ENCODE measurements around the gene NAAA. TPM values are rescaled to one million over a fixed set of nuclear protein-coding genes. Genes with fewer than 3 reads are reported as not detected.

Gene NAAA
- total RNA-seq, 1 donor from 2014 or later = 10.7 TPM

GRCh38 chr4:75891611-75892010 is 49.2 kb downstream of the NAAA start:
- TF ChIP-seq CTCF (conservative IDR thresholded peaks at IDR 0.05) = no peak
- DNase-seq (ENCODE audit: extremely low spot score, unreplicated experiment) = no peak
- Mint-ChIP-seq H3K4me1 (ENCODE audit: unreplicated experiment) (no peaks in the 10 kb centered on the region), H3K36me3 (no peaks in the 10 kb centered on the region), H3K4me3 (no peak overlapping the region), H3K9me3 (peaks cover 3% of the 10 kb centered on the region), H3K27me3 (peaks cover 16% of the 10 kb centered on the region), H3K27ac (no peak overlapping the region)

GRCh38 chr4:75889537-75890199 is 51.1 kb downstream of the NAAA start:
- DNase-seq (ENCODE audit: extremely low spot score, unreplicated experiment) = no peak
- Mint-ChIP-seq H3K9me3 (no peaks in the 10 kb centered on the region), H3K27ac (no peak overlapping the region), H3K36me3 (no peaks in the 10 kb centered on the region), H3K4me3 (no peak overlapping the region), H3K27me3 (peaks cover 16% of the 10 kb centered on the region), H3K4me1 (ENCODE audit: unreplicated experiment) (no peaks in the 10 kb centered on the region)
- TF ChIP-seq CTCF (conservative IDR thresholded peaks at IDR 0.05) = no peak

GRCh38 chr4:75886104-75886503 is 54.7 kb downstream of the NAAA start:
- H3K4me1 Mint-ChIP-seq (ENCODE audit: unreplicated experiment) = no peaks in the 10 kb centered on the region
- peaks cover 12% of the 10 kb centered on the region for H3K27me3 Mint-ChIP-seq
- no peak overlapping the region for H3K27ac Mint-ChIP-seq
- no peaks in the 10 kb centered on the region for H3K36me3 Mint-ChIP-seq
- TF ChIP-seq CTCF (conservative IDR thresholded peaks at IDR 0.05) = no peak
- no peaks in the 10 kb centered on the region for H3K9me3 Mint-ChIP-seq
- DNase-seq (ENCODE audit: extremely low spot score, unreplicated experiment) = no peak
- H3K4me3 Mint-ChIP-seq = no peak overlapping the region

GRCh38 chr4:75881476-75881875 is 59.3 kb downstream of the NAAA start:
- Mint-ChIP-seq H3K36me3 (no peaks in the 10 kb centered on the region), H3K9me3 (no peaks in the 10 kb centered on the region), H3K4me1 (ENCODE audit: unreplicated experiment) (no peaks in the 10 kb centered on the region), H3K27ac (no peak overlapping the region), H3K4me3 (no peak overlapping the region), H3K27me3 (no peaks in the 10 kb centered on the region)
- no peak for TF ChIP-seq CTCF (conservative IDR thresholded peaks at IDR 0.05)
- no peak for DNase-seq (ENCODE audit: extremely low spot score, unreplicated experiment)

GRCh38 chr4:75880278-75880677 is 60.5 kb downstream of the NAAA start:
- H3K4me1 Mint-ChIP-seq (ENCODE audit: unreplicated experiment) = no peaks in the 10 kb centered on the region
- peaks cover 3% of the 10 kb centered on the region for H3K27me3 Mint-ChIP-seq
- no peak overlapping the region for H3K4me3 Mint-ChIP-seq
- no peak for TF ChIP-seq CTCF (conservative IDR thresholded peaks at IDR 0.05)
- H3K27ac Mint-ChIP-seq = no peak overlapping the region
- DNase-seq (ENCODE audit: extremely low spot score, unreplicated experiment) = no peak
- no peaks in the 10 kb centered on the region for H3K9me3 Mint-ChIP-seq
- H3K36me3 Mint-ChIP-seq = no peaks in the 10 kb centered on the region

Data from type B pancreatic cell (in vitro differentiated cells).